RWPE2 (cell line): ENCODE measurements around the gene VLDLR.

Source experiments
- ATAC-seq: fragments of 200-7000 bp; cut with Tn5 transposase; 3 replicates; pipeline ENCODE4 v1.9.1; 2021; ENCODE audit warnings: low read depth
- DNase-seq: peaks from one replicate; pipeline ENCODE4 v3.0.0-alpha.2; 2020; ENCODE audit warnings: low spot score
- H3K27ac ChIP-seq: fragments of 450-650 bp; 2 replicates; pipeline ENCODE4 v1.5.1; 2017; ENCODE audit warnings: mild to moderate bottlenecking; ENCODE audit not compliant: poor library complexity, severe bottlenecking
- H3K27me3 ChIP-seq: fragments of 250-450 bp; sonication (Bioruptor Pico); 2 replicates; pipeline ENCODE4 v1.5.1; 2021; ENCODE audit warnings: mild to moderate bottlenecking, moderate library complexity; ENCODE audit not compliant: insufficient read depth, poor library complexity, severe bottlenecking
- H3K36me3 ChIP-seq: fragments of 250-450 bp; sonication (Bioruptor Pico); 2 replicates; pipeline ENCODE4 v1.5.1; 2020; ENCODE audit warnings: low read depth, mild to moderate bottlenecking, moderate library complexity
- H3K4me1 ChIP-seq: fragments of 250-450 bp; sonication (Bioruptor Pico); 2 replicates; pipeline ENCODE4 v1.5.1; 2021; ENCODE audit warnings: mild to moderate bottlenecking, moderate library complexity; ENCODE audit not compliant: insufficient read depth, poor library complexity, severe bottlenecking
- H3K4me3 ChIP-seq: fragments of 250-450 bp; sonication (Bioruptor Pico); 2 replicates; pipeline ENCODE4 v1.5.1; 2021; ENCODE audit warnings: mild to moderate bottlenecking, moderate library complexity; ENCODE audit not compliant: severe bottlenecking
- H3K9me3 ChIP-seq: fragments of 250-450 bp; sonication (Bioruptor Pico); 2 replicates; pipeline ENCODE4 v1.5.1; 2021; ENCODE audit warnings: mild to moderate bottlenecking, moderate library complexity; ENCODE audit not compliant: severe bottlenecking
- TF ChIP-seq, protein P1 (sequence below): fragments of 450-650 bp; IDR thresholded peaks from one replicate; pipeline ENCODE4 v1.5.1; 2017; ENCODE audit warnings: mild to moderate bottlenecking, moderate library complexity; ENCODE audit not compliant: poor library complexity, severe bottlenecking

Gene VLDLR

GRCh38 chr9:2616692-2617377, 4.8 kb upstream of the VLDLR start:
- H3K27me3 ChIP-seq: no peaks in the 10 kb centered on the region
- ATAC-seq (no peak), DNase-seq (no peak)
- H3K36me3 ChIP-seq: no peaks in the 10 kb centered on the region
- no peaks in the 10 kb centered on the region for H3K9me3 ChIP-seq
- H3K4me1 ChIP-seq: no peaks in the 10 kb centered on the region
- no peak overlapping the region for H3K27ac ChIP-seq
- no peak overlapping the region for H3K4me3 ChIP-seq
- TF ChIP-seq, protein P1, sequence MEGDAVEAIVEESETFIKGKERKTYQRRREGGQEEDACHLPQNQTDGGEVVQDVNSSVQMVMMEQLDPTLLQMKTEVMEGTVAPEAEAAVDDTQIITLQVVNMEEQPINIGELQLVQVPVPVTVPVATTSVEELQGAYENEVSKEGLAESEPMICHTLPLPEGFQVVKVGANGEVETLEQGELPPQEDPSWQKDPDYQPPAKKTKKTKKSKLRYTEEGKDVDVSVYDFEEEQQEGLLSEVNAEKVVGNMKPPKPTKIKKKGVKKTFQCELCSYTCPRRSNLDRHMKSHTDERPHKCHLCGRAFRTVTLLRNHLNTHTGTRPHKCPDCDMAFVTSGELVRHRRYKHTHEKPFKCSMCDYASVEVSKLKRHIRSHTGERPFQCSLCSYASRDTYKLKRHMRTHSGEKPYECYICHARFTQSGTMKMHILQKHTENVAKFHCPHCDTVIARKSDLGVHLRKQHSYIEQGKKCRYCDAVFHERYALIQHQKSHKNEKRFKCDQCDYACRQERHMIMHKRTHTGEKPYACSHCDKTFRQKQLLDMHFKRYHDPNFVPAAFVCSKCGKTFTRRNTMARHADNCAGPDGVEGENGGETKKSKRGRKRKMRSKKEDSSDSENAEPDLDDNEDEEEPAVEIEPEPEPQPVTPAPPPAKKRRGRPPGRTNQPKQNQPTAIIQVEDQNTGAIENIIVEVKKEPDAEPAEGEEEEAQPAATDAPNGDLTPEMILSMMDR: no peak

- H3K4me1 ChIP-seq: peaks cover 1% of the 10 kb centered on the region
- H3K27ac ChIP-seq: no peak overlapping the region
- no peak overlapping the region for H3K4me3 ChIP-seq
- no peaks in the 10 kb centered on the region for H3K27me3 ChIP-seq
- no peaks in the 10 kb centered on the region for H3K36me3 ChIP-seq
- ATAC-seq: no peak
- TF ChIP-seq, protein P1: no peak
- no peaks in the 10 kb centered on the region for H3K9me3 ChIP-seq
- no peak for DNase-seq
Measured at GRCh38 chr9:2618289-2618688, 3.3 kb upstream of the VLDLR start.

- no peaks in the 10 kb centered on the region for H3K9me3 ChIP-seq
- no peak overlapping the region for H3K27ac ChIP-seq
- H3K4me1 ChIP-seq: peaks cover 5% of the 10 kb centered on the region
- DNase-seq (peak; percentile 80), ATAC-seq (peak; percentile 81)
- TF ChIP-seq, protein P1: no peak
- peak overlapping the region; percentile 67 for H3K4me3 ChIP-seq
- H3K36me3 ChIP-seq: no peaks in the 10 kb centered on the region
- no peaks in the 10 kb centered on the region for H3K27me3 ChIP-seq
Measured at GRCh38 chr9:2620919-2621721, 467 bp upstream of the VLDLR start.

DNA sequence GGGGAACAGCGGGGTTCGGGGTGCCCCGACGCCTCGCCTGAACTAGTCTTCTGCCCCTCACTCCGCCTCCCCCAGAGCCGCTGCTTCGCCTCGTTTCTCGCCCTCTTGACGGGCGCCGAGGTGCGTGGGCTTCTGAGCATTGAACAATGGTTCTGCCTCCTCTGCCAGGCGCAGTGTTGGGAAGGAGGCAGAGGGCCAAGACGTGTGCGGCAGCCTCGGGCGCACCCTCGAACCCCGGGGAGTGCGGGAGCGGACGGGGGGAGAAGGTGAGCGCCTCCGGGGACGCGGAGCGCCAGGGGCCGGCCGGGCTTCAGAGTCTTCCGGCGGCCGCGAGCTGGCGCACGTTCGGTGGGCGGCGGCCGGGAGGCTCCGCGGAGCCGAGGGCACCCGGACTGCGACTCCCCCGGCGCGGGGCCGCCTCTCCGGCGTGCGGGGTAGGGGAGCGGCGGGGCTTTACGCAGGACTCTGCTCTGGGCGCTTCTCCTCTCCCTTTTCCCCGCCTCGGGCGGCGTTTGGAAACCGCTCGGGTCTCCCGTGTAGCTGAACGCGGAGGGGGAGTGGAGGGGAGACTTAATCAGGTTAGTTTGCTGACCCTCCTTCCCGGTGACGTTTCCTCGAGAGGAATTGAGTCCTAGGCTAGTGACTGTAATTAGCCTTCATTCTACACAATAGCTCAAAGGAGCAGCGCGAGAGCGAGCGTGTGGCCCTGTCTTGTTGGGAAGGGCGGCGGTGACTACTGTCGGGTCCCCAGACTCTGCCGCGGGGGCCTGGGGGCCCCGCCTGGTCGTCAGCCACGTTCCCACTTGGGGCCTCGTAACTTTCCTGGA, 1.1 kb downstream of the VLDLR start:
- no peaks in the 10 kb centered on the region for H3K36me3 ChIP-seq
- no peak overlapping the region for H3K27ac ChIP-seq
- no peaks in the 10 kb centered on the region for H3K9me3 ChIP-seq
- TF ChIP-seq, protein P1: peak; percentile 16
- DNase-seq (no peak), ATAC-seq (peak; percentile 31)
- peaks cover 5% of the 10 kb centered on the region for H3K4me1 ChIP-seq
- peak overlapping the region; percentile 67 for H3K4me3 ChIP-seq
- no peaks in the 10 kb centered on the region for H3K27me3 ChIP-seq
